H1 (cell line): Measurements from ENCODE around the gene ZBTB2. TPM values are rescaled to one million over a fixed set of nuclear protein-coding genes. Genes with fewer than 3 reads are reported as not detected.
A peak's percentile ranks its signal among the peaks of the same experiment; 100 is the strongest.

Experiments used
- CHD1 ChIP-seq: IDR thresholded peaks from 2 replicates; pipeline ENCODE4 v1.6.1; 2012; ENCODE audit warnings: low read depth, low read length, improper control_type of control experiment
- MAX ChIP-seq: IDR thresholded peaks from 2 replicates; pipeline ENCODE4 v1.6.1; 2012; ENCODE audit warnings: inconsistent platforms
- POLR2A ChIP-seq, 2 experiments: IDR thresholded peaks; 1 replicate in 1 of 2; 2 replicates in 1 of 2; pipeline ENCODE4 v1.6.1; 2011; ENCODE audit warnings: low read depth in 2 of 2, low read length in 2 of 2, mild to moderate bottlenecking in 2 of 2; ENCODE audit errors: control extremely low read depth in 1 of 2
- RXRA ChIP-seq: IDR thresholded peaks from 2 replicates; pipeline ENCODE4 v1.6.1; 2011; ENCODE audit warnings: low read depth, mild to moderate bottlenecking, low read length, moderate library complexity; ENCODE audit not compliant: insufficient read depth
- SIN3A ChIP-seq, 2 experiments: IDR thresholded peaks in 1 of 2; conservative IDR thresholded peaks in 1 of 2; 2 replicates each; pipeline ENCODE4 v1.6.1; 2011 to 2012; ENCODE audit warnings: low read length in 2 of 2, improper control_type of control experiment in 1 of 2, low read depth in 1 of 2, mild to moderate bottlenecking in 1 of 2
- TAF1 ChIP-seq: IDR thresholded peaks from 2 replicates; pipeline ENCODE4 v1.6.1; 2011; ENCODE audit warnings: mild to moderate bottlenecking, low read depth, low read length
- TAF7 ChIP-seq: optimal IDR thresholded peaks from 2 replicates; pipeline ENCODE3; 2011; ENCODE audit warnings: low read depth, mild to moderate bottlenecking, inconsistent platforms, low read length, moderate library complexity, borderline replicate concordance
- TBP ChIP-seq: IDR thresholded peaks from 2 replicates; pipeline ENCODE4 v1.6.1; 2011; ENCODE audit warnings: low read depth, low read length, improper control_type of control experiment
- polyA plus RNA-seq, 7 experiments: library from polyadenylated mRNA; depleted of rRNA in 3 of 7; stranded (reverse) in 5 of 7; unstranded in 2 of 7; fragments of >200 nt in 5 of 7; fragments of 200-250 nt in 2 of 7; gene quantifications; 1 replicate in 5 of 7; 2 replicates in 1 of 7; 4 replicates in 1 of 7; pipeline versions ENCODE4 v1.2.1 to v1.2.3, GENCODE V29; 2011 to 2013; ENCODE audit warnings: missing spikeins in 2 of 7, mixed read lengths in 2 of 7
- total RNA-seq: library from RNA; stranded (reverse); fragmentation: NEBNext Ultra II Directional; extraction: Animal tissue kit (Norgen Biotek cat#: 25700); gene quantifications from 2 replicates; pipeline ENCODE4 v1.2.1, GENCODE V29; 2021
- TF ChIP-seq, protein P1 (sequence below): IDR thresholded peaks from 2 replicates; pipeline ENCODE4 v1.6.1; 2012; ENCODE audit warnings: inconsistent platforms

The ZBTB2 gene
- total and polyA plus RNA-seq, 2 of the 8 experiments (the other 6 are each of a cell fraction or from before 2014, with no cell fraction given): 16.1 to 23.7 TPM

DNA sequence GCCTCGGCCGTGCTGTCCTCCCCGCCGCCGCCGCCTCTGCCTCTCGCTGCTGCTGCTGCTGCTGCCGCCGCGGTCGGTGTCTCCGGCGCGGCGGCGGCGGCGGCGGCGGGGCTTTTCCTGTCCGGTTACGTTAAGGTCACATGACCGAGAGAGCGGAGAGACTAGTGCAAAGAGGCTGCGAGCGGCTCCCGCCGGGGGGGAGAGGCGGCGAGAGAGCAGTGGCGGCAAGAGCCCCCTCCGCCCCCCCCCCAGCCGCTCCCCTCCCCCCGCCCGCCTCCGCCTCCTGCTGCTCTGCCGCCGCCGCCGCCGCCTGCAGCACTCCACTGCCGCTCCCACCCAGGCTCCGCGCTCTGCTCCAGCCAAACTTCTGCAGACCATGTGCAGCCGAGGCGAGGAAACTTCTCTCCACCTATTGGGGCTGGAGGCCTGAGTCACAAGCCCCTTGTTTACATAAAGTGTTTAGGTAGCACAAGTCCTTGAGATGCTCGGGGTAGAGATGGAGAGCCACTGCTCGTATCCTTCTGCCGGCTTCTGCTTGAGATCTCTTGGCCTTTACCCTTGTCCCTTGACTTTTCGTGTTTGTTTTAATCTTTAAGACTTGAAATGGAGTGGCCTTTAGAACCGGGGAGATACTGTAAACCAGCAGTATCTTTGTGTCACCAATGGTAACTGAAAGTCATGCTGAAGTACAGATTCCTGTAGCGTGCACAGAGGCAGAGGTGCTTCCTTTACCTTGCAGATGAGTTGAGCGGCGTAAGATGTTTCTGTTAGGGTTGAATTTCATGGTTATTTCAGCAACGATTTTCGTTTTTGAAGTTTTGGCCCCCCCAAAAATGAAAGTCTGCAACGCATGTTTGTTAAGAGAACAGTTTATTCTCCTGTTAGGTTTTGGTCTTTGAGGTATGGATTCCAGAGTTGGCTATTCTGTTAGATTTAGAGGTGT is at the start of gene ZBTB2 (continued):
- TF ChIP-seq TAF7: peak; percentile 29
- TF ChIP-seq, protein P1, sequence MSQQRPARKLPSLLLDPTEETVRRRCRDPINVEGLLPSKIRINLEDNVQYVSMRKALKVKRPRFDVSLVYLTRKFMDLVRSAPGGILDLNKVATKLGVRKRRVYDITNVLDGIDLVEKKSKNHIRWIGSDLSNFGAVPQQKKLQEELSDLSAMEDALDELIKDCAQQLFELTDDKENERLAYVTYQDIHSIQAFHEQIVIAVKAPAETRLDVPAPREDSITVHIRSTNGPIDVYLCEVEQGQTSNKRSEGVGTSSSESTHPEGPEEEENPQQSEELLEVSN: peak; percentile 37
- no peak for TF ChIP-seq CHD1
- TF ChIP-seq POLR2A (IDR thresholded peaks at IDR 0.05; ENCODE audit: control extremely low read depth in 1 of 2, low read depth in 2 of 2, low read length in 2 of 2): peak; percentile 23 to 70
- TF ChIP-seq TAF1: peak; percentile 65; the same call in 1 of the 2 replicates
- no peak for TF ChIP-seq RXRA
- TF ChIP-seq TBP: 0 out of 2 replicates have a peak, but pooled peaks have one; percentile 16
- TF ChIP-seq MAX: peak; percentile 84
- TF ChIP-seq SIN3A (conservative IDR thresholded peaks at IDR 0.05 in 1 of 2, IDR thresholded peaks at IDR 0.05 in 1 of 2; ENCODE audit: low read depth in 1 of 2, low read length in 2 of 2): peak; percentile 29 to 54; a peak in 2 of 4 replicates
